ENCODE measurements around the gene GLCE. TPM values are rescaled to one million over a fixed set of nuclear protein-coding genes. Genes with fewer than 3 reads are reported as not detected.

GLCE gene
- total RNA-seq = 7.2 and 9.3 TPM in 2 replicates

GRCh38 chr15:69160141-69160993 lies at the start of gene GLCE:
TSS of gene GLCE (plus strand) at chr15:69160635. CDS start at chr15:69255807, 95,172 bp downstream.

GRCh38 chr15:69298697-69299441 lies 138.4 kb downstream of the GLCE start, which contains the start of gene PAQR5:
TSS of gene PAQR5 (plus strand) at chr15:69298912. CDS start at chr15:69360081, 61,169 bp downstream.

Other genes with a start within 250 kb of the GLCE start
- 8.0 and 9.2 TPM in 2 replicates for gene SPESP1, start 230.1 kb upstream of the GLCE start, total RNA-seq
- 0.30 and 1.0 TPM in 2 replicates for gene NOX5, start 145.9 kb upstream of the GLCE start, total RNA-seq
- gene PAQR5, start 138.3 kb downstream of the GLCE start, total RNA-seq = 0.08 and 0.11 TPM in 2 replicates